NCI-H2196 (cell line): ENCODE data around the gene SMTNL2.
A peak's percentile ranks its signal among the peaks of the same experiment; 100 is the strongest.
"Not testable (repeated sequence)": the region's sequence is repeated elsewhere in the genome, so short reads cannot be mapped to it uniquely, and the experiment has no call there.

Experiments used
- DNase-seq: peaks from one replicate; lab custom pipeline; 2025; ENCODE audit not compliant: unreplicated experiment; lab: John Stamatoyannopoulos, UW

The SMTNL2 gene

GRCh38 chr17:4559966-4560365 is 24.4 kb upstream of the SMTNL2 start:
- no peak for DNase-seq

DNA sequence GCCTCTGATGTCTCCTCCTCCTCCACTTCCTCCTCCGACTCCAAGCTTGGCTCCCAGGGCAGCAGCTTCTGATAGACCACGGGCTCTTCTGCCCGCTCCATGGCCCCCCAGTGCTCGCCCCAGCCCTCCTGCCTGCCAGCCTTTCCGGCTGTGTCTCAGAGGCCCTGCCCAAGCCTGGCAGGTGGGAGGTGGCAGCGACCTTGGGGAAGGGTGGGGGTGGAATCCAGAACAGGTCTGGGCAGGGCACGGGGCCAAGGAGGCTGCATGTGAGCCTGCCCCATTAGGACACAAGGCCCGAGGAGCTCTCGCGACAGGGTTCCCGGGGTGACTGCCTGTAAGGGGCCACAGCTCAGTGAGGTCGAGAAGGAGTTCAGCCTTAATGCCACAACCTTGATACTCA is 23.9 kb upstream of the SMTNL2 start, which contains the start of gene GGT6:
TSS of gene GGT6 (minus strand) at position 157 of the 400 bp plus-strand sequence. CDS start at position 101, 56 bp downstream.
- DNase-seq: no peak

DNA sequence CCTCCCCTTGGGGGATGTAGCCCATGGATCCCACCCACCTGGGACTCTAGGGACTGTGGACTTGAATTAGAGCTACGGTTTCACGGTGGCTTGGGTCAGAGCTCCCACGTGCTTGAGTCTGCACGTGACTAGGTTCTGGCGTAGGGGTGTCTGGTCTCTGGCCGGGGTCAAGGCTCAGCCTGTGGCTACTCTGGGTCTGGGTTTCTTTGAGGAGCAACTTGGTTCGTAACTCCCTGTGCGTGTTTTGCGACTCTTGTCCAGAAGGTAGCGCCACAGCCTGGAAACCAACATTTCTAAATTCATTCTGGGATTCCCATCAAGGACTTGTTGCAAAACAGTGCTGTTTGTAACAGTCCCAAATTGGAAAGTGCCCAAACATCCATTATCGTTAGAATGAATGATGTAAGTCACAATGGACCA is 23.5 kb upstream of the SMTNL2 start:
- DNase-seq: no peak

GRCh38 chr17:4562015-4562969 is 22.0 kb upstream of the SMTNL2 start:
- no peak for DNase-seq

DNA sequence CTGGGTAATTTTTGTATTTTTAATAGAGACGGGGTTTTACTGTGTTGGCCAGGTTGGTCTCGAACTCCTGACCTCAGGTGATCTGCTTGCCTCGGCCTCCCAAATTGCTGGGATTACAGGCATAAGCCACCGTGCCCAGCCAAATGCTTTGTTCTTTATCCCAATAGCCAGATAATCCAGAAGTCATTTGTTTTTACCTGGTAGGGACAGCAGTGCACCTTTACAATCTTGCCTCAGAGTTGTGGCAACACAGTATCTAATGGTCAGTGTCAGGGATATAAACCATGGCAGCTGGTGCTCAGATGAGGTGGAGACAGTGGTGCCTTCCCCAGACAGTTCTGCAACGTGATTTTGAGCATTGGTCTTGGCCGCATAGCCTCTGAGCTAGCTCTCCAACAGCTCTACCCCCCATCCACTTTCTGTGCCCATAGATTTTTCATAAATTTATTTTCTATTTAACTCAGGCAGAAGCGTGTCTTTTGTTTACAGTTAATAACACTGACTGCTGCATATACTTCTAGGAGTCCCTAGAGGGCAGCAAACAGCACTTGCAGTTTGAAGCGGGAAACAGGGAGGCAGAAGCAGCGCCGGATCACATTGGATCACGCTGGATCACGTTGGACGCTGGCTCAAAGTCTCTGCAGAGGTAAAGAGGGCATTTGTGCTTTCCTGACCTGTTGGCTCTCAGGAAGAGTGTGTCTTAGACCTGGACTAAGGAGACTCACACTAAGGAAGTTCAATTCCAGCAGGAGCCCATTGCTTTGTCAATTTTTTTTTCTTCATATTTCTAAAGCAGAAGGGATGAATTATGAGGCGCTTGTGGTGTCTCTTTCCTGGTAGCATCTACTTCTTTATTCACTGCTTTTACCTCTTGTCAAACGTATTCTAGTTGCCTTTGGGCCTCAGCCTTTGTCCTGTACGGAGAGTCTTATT is 18.9 kb upstream of the SMTNL2 start:
- DNase-seq: peak; percentile 70

DNA sequence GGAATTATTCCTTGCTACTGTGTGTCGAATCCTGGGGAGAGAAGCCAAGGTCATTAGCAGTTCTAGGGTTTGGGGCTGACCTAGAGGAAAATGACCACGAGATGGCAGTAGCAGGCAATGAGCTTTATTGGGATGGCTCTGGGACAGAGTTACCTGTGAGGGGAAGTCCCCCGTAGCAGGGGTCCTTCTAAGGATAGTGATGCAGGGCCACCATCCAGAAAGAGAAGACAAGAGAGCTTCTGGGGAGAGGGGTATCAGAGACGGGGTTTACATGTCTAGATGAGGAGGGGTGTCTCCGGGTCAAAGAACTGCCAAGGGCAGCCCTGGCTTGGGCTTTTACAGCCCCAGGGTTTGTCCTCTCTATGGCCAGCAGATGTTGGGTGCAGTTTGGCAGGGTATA is 17.5 kb upstream of the SMTNL2 start:
- peak; percentile 55 for DNase-seq

- DNase-seq: no peak
Observed at GRCh38 chr17:4569591-4569990, 14.7 kb upstream of the SMTNL2 start.

DNA sequence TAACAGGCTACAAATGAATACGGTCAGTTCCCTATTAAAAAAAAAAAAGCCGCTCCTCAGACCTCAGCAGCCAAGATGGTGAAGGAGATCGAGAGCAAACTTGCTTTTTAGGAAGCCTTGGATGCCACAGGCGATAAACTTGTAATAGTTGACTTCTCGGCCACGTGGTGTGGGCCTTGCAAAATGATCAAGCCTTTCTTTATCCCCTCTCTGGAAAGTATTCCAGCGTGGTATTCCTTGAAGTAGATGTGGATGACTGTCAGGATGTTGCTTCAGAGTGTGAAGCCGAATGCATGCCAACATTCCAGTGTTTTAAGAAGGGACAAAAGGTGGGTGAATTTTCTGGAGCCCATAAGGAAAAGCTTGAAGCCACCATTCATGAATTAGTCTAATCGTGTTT is 12.2 kb upstream of the SMTNL2 start:
- no peak for DNase-seq

- no peak for DNase-seq
Observed at GRCh38 chr17:4573115-4573514, 11.2 kb upstream of the SMTNL2 start.

DNA sequence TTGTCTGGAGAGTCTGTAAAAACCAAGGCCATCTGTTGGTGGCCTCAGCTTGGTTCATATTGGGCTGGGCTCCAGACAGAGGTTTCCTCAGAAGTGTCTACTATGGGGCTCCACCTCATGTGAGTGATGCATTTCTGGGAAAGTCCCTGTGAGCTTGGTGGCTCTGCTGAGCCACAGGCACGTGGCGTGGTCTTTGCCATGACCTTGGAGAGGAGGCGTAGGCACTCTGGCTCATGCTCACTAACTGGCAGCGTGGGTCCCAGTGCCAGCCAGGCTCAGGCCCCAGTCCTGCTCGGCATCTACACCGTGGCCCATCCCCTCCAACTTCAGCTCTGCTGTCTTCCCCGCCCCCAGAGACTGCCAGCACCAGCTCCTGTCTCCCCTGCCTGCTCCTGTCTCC is 10.7 kb upstream of the SMTNL2 start:
- no peak for DNase-seq

DNA sequence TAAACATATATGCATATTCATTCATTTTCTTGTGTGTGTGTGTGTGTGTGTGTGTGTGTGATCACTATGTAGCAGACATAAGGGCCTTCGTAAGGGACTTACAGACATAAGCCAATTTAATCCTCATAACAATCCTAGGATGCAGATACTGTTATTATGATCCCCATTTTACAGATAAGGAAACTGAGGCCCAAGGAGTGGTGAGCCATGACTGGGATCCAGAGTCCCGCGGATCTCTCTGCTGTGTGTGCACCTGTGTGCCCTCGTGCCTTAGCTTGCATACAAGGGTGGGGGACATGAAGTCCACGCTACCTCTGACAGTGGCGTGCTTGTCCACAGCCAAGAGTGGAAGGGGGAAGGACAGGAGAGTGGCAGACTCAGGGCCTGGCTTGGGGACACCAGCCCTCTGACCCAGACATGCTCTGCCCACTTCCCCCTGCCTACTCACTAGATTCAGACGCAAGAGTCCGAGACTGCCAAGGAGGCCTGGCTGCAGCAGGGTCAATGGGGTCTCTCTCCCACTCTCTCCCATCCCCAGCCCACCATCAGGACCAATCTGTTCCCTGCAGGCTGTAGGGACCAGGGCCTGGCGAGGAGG is 9.8 kb upstream of the SMTNL2 start:
- no peak for DNase-seq

- no peak for DNase-seq
Observed at GRCh38 chr17:4576161-4576558, 8.2 kb upstream of the SMTNL2 start.

- DNase-seq: no peak
Observed at GRCh38 chr17:4576729-4577322, 7.5 kb upstream of the SMTNL2 start.

GRCh38 chr17:4577386-4577993 is 6.8 kb upstream of the SMTNL2 start:
- no peak for DNase-seq

DNA sequence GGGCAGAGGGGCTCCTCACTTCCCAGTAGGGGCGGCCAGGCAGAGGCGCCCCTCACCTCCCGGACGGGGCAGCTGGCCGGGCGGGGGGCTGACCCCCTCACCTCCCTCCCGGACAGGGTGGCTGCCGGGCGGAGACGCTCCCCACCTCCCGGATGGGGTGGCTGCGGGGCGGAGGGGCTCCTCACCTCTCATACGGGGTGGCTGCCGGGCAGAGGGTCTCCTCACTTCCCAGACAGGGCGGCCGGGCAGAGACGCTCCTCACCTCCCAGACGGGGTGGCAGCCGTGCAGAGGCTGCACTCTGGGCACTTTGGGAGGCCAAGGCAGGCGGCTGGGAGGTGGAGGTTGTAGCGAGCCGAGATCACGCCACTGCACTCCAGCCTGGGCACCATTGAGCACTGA is 6.0 kb upstream of the SMTNL2 start:
- not testable (repeated sequence) for DNase-seq

DNA sequence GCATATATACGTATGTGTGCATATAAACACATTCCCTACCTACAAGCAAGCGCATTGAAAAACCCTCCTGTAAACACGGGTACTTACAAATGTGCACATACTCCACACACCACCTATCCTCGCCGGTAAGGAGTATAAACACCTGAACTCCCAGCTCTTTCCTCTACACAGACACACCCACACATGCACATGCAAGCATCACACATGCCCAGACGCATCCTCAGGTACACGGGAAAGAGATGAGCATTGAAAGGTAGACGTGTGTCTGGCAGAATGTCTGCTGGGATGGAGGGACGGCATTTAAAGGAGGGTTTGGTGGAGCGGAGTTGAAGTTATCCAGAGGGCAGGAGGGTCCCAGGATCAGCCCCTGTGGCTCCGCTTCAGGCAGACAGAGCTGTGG is 4.7 kb upstream of the SMTNL2 start:
- DNase-seq: no peak

- no peak for DNase-seq
Observed at GRCh38 chr17:4580291-4580690, 4.0 kb upstream of the SMTNL2 start.

DNA sequence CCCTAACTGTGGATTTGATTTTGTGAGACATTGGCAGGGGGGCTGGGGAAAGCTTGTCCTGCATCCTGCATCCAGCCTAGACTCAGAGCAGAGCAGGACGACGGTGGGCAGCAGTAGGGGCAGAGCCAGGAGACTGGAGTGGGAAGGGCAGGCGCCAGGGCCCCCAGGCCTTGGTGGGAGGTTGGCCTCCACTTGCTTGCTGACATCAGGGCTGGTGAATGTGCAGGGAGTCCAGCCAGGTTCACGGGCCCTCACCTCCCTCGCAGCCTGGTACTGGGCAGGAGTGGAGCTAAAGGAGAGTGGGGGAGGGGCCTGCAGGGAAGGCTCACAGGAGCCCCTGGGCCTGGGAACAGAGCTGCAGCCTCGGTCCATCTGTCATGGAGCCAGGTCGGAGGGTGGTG is 2.2 kb upstream of the SMTNL2 start:
- no peak for DNase-seq

GRCh38 chr17:4582691-4583090 is 1.6 kb upstream of the SMTNL2 start:
- DNase-seq: no peak

DNA sequence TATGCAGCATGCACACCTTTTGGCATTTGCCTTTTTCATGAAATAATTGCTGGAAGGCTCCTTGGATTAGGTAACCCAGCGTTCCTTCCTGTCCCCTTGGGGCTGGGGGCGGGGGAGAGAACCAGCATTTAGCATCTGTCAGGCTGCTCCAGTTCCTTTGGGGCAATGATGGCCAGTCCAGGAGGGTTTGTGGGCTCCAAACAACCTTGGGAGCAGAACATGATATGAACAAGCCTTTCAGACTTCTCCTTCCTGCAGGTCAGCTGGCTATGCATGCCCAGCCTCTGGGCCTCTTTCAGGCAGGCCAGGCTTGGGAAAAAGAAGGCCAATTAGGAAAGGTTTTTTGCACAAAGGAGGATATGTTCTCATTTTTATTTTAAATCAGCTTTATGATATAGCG is 1.1 kb upstream of the SMTNL2 start:
- DNase-seq: no peak

- DNase-seq: no peak
Observed at GRCh38 chr17:4583782-4584100, 588 bp upstream of the SMTNL2 start.
